GM21825 (cell line): ENCODE results near the gene KRTAP5-8.
"Not testable (repeated sequence)": the region's sequence is repeated elsewhere in the genome, so short reads cannot be mapped to it uniquely, and the experiment has no call there.

Experiments
- ATAC-seq: cut with Tn5 transposase; IDR thresholded peaks from one replicate; pipeline ENCODE4 v1.9.1; 2021; ENCODE audit warnings: mild to moderate bottlenecking, moderate library complexity; ENCODE audit not compliant: unreplicated experiment

Gene KRTAP5-8

GRCh38 chr11:71568704-71569349 is 31.0 kb downstream of the KRTAP5-8 start:
- no peak for ATAC-seq

GRCh38 chr11:71571101-71571850 is 33.5 kb downstream of the KRTAP5-8 start:
- ATAC-seq: not testable (repeated sequence)

GRCh38 chr11:71572811-71573210 is 35.0 kb downstream of the KRTAP5-8 start:
- no peak for ATAC-seq

- ATAC-seq: no peak
These were observed 36.6 kb downstream of the KRTAP5-8 start for GRCh38 chr11:71574418-71574817.

- no peak for ATAC-seq
These were observed 38.0 kb downstream of the KRTAP5-8 start for GRCh38 chr11:71575723-71576424.

- not testable (repeated sequence) for ATAC-seq
These were observed 39.1 kb downstream of the KRTAP5-8 start for GRCh38 chr11:71576688-71577465.

GRCh38 chr11:71577469-71578004 is 39.7 kb downstream of the KRTAP5-8 start:
- ATAC-seq: no peak

- not testable (repeated sequence) for ATAC-seq
These were observed 41.7 kb downstream of the KRTAP5-8 start for GRCh38 chr11:71579513-71579912.

- no peak for ATAC-seq
These were observed 42.5 kb downstream of the KRTAP5-8 start for GRCh38 chr11:71580057-71581003.

GRCh38 chr11:71581826-71582225 is 44.0 kb downstream of the KRTAP5-8 start:
- no peak for ATAC-seq

GRCh38 chr11:71582309-71582895 is 44.6 kb downstream of the KRTAP5-8 start, which contains the start of gene KRTAP5-11:
KRTAP5-11 (minus strand) TSS chr11:71582875; CDS start chr11:71582837, 38 bp downstream.
- ATAC-seq: no peak

- not testable (repeated sequence) for ATAC-seq
These were observed 45.1 kb downstream of the KRTAP5-8 start for GRCh38 chr11:71582969-71583368.

GRCh38 chr11:71585673-71586072 is 47.8 kb downstream of the KRTAP5-8 start:
- not testable (repeated sequence) for ATAC-seq

- ATAC-seq: not testable (repeated sequence)
These were observed 50.5 kb downstream of the KRTAP5-8 start for GRCh38 chr11:71588314-71588713.
